ENCODE data around the gene IQCK. TPM values are rescaled to one million over a fixed set of nuclear protein-coding genes. Genes with fewer than 3 reads are reported as not detected.

The IQCK gene
- polyA plus RNA-seq, 2 of the 4 experiments (the other 2 are of a cell fraction), result 10.3 to 15.6 TPM

DNA sequence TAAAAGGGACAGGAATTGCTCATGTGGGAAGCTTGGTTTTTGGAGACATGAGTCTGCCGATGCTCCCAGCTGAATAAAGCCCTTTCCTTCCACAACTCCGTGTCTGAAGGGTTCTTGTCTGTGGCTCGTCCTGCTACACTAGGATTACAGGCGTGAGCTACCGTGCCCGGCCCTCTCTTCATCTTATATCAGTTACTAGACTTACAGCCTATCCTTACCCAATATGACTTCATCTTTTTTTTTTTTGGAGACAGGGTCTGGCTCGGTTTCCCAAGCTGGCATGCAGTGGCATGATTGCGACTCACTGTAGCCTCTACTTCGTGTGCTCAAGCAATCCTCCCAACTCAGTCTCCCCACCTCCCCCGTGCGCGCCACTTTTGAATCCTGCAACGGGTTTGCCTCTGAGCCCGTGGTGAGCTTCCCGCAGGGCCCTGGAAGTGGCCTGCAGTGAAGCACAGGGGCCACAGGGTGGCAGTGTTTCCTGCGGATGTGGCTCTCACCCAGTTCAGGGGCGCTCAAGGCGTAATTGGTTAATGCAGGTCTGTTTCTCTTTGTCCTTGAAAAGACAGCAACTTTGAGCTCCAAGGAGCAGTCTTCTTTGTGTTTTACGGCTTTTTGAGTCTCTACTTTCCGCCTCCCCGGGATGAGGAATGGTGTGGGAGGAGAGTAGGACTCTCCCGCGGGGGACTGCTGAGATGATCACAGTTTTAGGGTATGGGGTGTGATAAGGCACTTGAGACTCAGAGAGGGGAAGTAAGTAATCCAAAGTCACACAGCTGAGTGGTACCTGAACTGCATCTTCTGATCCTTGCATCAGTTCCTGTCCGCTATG lies 189.3 kb downstream of the IQCK start:
- no peaks in the 10 kb centered on the region for H3K9me3 ChIP-seq
- no peak for TF ChIP-seq ZNF302 (CRISPR knock-in tag; IDR thresholded peaks at IDR 0.05)
- peak; percentile 91 for TF ChIP-seq SMC3 (IDR thresholded peaks at IDR 0.05)
- TF ChIP-seq POLR2A (IDR thresholded peaks at IDR 0.05; ENCODE audit: low read length), result no peak
- no peak for TF ChIP-seq PHF8 (IDR thresholded peaks at IDR 0.05; ENCODE audit: borderline replicate concordance, low read depth)
- peak; percentile 93 to 95 for TF ChIP-seq RAD21 (conservative IDR thresholded peaks at IDR 0.05 in 1 of 2, IDR thresholded peaks at IDR 0.05 in 1 of 2)
- TF ChIP-seq CBX8 (IDR thresholded peaks at IDR 0.05), result no peak
- TF ChIP-seq CTCF (IDR thresholded peaks at IDR 0.05), result peak; percentile 95
- TF ChIP-seq, protein P1, sequence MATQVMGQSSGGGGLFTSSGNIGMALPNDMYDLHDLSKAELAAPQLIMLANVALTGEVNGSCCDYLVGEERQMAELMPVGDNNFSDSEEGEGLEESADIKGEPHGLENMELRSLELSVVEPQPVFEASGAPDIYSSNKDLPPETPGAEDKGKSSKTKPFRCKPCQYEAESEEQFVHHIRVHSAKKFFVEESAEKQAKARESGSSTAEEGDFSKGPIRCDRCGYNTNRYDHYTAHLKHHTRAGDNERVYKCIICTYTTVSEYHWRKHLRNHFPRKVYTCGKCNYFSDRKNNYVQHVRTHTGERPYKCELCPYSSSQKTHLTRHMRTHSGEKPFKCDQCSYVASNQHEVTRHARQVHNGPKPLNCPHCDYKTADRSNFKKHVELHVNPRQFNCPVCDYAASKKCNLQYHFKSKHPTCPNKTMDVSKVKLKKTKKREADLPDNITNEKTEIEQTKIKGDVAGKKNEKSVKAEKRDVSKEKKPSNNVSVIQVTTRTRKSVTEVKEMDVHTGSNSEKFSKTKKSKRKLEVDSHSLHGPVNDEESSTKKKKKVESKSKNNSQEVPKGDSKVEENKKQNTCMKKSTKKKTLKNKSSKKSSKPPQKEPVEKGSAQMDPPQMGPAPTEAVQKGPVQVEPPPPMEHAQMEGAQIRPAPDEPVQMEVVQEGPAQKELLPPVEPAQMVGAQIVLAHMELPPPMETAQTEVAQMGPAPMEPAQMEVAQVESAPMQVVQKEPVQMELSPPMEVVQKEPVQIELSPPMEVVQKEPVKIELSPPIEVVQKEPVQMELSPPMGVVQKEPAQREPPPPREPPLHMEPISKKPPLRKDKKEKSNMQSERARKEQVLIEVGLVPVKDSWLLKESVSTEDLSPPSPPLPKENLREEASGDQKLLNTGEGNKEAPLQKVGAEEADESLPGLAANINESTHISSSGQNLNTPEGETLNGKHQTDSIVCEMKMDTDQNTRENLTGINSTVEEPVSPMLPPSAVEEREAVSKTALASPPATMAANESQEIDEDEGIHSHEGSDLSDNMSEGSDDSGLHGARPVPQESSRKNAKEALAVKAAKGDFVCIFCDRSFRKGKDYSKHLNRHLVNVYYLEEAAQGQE (IDR thresholded peaks at IDR 0.05), result no peak
- TF ChIP-seq ZFP36 (IDR thresholded peaks at IDR 0.05; ENCODE audit: borderline replicate concordance, partially characterized antibody), result peak; percentile 26
- 0 out of 2 replicates have a peak, but pooled peaks have one; percentile 24 for TF ChIP-seq KDM1A (IDR thresholded peaks at IDR 0.05; ENCODE audit: low read depth)
- FAIRE-seq (no peak), ATAC-seq (peak; percentile 97 to 99), DNase-seq (ENCODE audit: low read depth in 1 of 2, low spot score in 1 of 2) (peak; percentile 67 to 74)
- no peaks in the 10 kb centered on the region for H3K4me1 ChIP-seq
- H3K27ac ChIP-seq, result no peak overlapping the region
- no peak overlapping the region for H3K4me3 ChIP-seq
- ChIA-PET CTCF (interaction anchor here (0.6 to 17.4 kb wide), 96 partner anchors 9 to 700 kb away, joined by 3 to 374 read pairs (median 4); no protein-coding TSS in a partner anchor), POLR2A (interaction anchor here (1.0 to 1.2 kb wide), 2 partner anchors 393 to 476 kb away, joined by 4 to 6 read pairs; no protein-coding TSS in a partner anchor)
- H3K4me2 ChIP-seq, result peak overlapping the region; percentile 61
- WGBS (ENCODE audit: missing lambda C conversion rate), result 9% methylated on average over 24 of the region's 24 CpGs

Small RNA genes lying within 50 kb of the gene (small RNA-seq; reads per million reads assigned to genes)
- 0 reads per million in 6 experiments for gene LARP7P2

Other genes with a start within 250 kb of the IQCK start
- 81.6 and 85.2 TPM in 2 replicates for gene GDE1, start 196.2 kb upstream of the IQCK start, polyA plus RNA-seq (2011; rRNA removed)
- gene GDE1, start 196.2 kb upstream of the IQCK start, polyA plus RNA-seq (2017; fragmentation: RNase III; extraction: RNeasy Plus Mini Kit Qiagen cat#74134 plus additional on column Dnase treatment), result 54.9 to 59.7 TPM (median 55.6 TPM) in 3 replicates
- 14.0 and 15.3 TPM in 2 replicates for gene CCP110, start 194.3 kb upstream of the IQCK start, polyA plus RNA-seq (2011; rRNA removed)
- gene CCP110, start 194.3 kb upstream of the IQCK start, polyA plus RNA-seq (2017; fragmentation: RNase III; extraction: RNeasy Plus Mini Kit Qiagen cat#74134 plus additional on column Dnase treatment), result 11.3 to 12.1 TPM (median 11.6 TPM) in 3 replicates
- 47.7 and 59.0 TPM in 2 replicates for gene VPS35L, start 162.6 kb upstream of the IQCK start, polyA plus RNA-seq (2011; rRNA removed)
- 35.0 to 38.4 TPM (median 37.6 TPM) in 3 replicates for gene VPS35L, start 162.6 kb upstream of the IQCK start, polyA plus RNA-seq (2017; fragmentation: RNase III; extraction: RNeasy Plus Mini Kit Qiagen cat#74134 plus additional on column Dnase treatment)
- 26.2 and 44.8 TPM in 2 replicates for gene KNOP1, start within 50 bp of the IQCK start, polyA plus RNA-seq (2011; rRNA removed)
- 38.2 to 39.2 TPM (median 39.1 TPM) in 3 replicates for gene KNOP1, start within 50 bp of the IQCK start, polyA plus RNA-seq (2017; fragmentation: RNase III; extraction: RNeasy Plus Mini Kit Qiagen cat#74134 plus additional on column Dnase treatment)
- gene GPRC5B, start 166.6 kb downstream of the IQCK start, polyA plus RNA-seq (2011; rRNA removed), result 12.1 and 12.8 TPM in 2 replicates
- 19.1 to 26.6 TPM (median 23.6 TPM) in 3 replicates for gene GPRC5B, start 166.6 kb downstream of the IQCK start, polyA plus RNA-seq (2017; fragmentation: RNase III; extraction: RNeasy Plus Mini Kit Qiagen cat#74134 plus additional on column Dnase treatment)

Measured in A549 (cell line).